Effector CD4-positive, alpha-beta T cell (primary cell): ENCODE results near the gene ZNF836.
"Not testable (repeated sequence)": the region's sequence is repeated elsewhere in the genome, so short reads cannot be mapped to it uniquely, and the experiment has no call there.

Experiments
- DNase-seq: peaks from one replicate; pipeline ENCODE4 v3.0.0-alpha.2; 2020
- total RNA-seq: gene quantifications from one replicate; lab custom pipeline; 2026; lab: John Stamatoyannopoulos, UW

Gene ZNF836
- 11.6 reads per million, percentile 35 among the genes with 10 or more reads in this experiment for total RNA-seq

GRCh38 chr19:52171321-52172169 is at the start of gene ZNF836:
Gene ZNF836, minus strand, starts transcription at chr19:52171621. Its CDS starts 3,549 bp downstream, at chr19:52168072.
- DNase-seq = peak; percentile 87

DNA sequence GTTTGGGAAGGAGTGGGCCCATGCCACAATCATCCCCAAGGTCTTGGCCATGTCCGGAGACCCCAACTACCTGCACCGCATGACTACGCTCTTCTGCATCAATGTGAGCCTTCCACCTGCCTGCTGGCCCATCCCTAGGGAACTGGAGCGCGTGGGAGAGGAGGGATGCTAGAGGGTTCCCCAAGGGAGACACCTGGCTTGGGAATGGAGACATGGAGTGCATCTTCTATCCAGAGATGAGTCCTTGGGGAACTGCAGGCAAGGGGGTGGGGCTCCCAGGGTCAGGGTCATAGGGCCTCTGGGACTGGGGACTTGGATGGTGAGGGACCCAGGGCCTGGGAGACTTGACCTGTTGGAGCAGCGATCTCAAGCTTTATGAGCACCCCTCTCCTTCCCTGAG is 49.6 kb upstream of the ZNF836 start:
- no peak for DNase-seq

GRCh38 chr19:52219611-52220010 is 48.2 kb upstream of the ZNF836 start:
- DNase-seq = no peak

- no peak for DNase-seq
Observed at GRCh38 chr19:52217576-52217975, 46.2 kb upstream of the ZNF836 start.

DNA sequence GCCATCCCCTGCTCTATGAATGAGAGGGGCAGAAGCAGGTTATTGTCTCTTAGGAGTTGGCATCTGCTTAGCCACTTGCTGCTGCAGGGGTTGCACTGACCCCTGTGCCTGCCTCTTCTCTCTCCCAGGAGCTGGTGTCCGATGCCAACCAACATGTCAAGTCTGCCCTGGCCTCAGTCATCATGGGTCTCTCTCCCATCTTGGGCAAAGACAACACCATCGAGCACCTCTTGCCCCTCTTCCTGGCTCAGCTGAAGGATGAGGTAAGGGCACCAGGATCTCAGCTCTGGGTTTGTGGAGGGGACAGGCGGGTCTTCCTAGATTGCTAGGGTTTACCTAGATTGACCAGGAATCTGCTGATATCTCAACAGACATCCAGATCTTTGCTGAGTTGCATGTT is 45.0 kb upstream of the ZNF836 start:
- DNase-seq = no peak

GRCh38 chr19:52214241-52214640 is 42.8 kb upstream of the ZNF836 start:
- no peak for DNase-seq

- DNase-seq = no peak
Observed at GRCh38 chr19:52212572-52213255, 41.3 kb upstream of the ZNF836 start.

GRCh38 chr19:52211926-52212571 is 40.6 kb upstream of the ZNF836 start:
- DNase-seq = no peak

DNA sequence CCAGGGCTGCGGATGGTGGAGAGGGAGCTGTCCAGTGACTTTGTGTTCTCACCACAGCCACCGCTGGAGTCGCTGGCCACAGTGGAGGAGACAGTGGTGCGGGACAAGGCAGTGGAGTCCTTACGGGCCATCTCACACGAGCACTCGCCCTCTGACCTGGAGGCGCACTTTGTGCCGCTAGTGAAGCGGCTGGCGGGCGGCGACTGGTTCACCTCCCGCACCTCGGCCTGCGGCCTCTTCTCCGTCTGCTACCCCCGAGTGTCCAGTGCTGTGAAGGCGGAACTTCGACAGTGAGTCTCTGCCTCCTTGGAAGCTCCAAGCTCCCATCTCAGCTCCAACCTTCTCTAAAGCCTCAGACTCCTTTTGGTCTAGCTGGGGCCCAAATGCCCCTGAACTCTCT is 39.8 kb upstream of the ZNF836 start:
- DNase-seq = no peak

DNA sequence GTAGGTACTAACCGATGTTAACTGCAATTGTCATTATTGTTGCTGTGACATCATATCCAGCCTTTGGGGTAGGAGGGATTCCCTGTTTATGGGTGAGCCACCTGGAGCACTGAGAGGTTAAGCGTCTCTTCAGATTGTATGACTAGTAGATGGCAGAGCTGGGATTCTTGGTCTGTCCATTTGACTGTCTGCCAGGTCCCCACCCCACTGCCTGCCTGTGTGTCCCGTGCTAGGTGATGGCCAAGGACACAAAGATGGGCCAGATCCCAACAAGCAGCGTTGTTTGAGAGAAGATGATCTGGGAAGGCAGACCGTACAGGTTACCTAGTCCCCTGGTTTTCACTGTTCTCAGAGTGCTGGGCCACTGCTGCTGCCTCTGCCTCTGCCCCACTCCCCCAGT is 35.1 kb upstream of the ZNF836 start:
- DNase-seq = no peak

- not testable (repeated sequence) for DNase-seq
Observed at GRCh38 chr19:52200755-52201391, 29.5 kb upstream of the ZNF836 start.

DNA sequence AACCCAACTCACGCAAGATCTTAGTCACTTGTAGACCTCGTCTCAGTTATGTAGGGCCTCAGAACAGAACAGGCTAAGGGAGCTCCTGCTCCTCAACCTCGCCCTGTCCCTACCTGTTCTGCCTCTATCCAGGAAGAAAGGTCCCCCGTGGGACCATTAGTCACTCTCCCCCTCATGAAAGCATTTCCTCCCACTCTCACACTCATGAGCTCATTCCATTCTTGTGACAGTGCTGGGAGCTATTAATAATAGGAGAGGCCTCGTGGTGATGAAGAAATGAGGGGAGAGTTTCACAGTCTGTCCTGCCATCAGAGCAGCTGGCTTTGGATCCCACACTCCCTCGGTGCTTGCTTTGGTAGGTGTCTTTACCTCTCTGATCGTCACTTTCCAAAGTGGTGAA is 28.6 kb upstream of the ZNF836 start:
- DNase-seq = no peak

GRCh38 chr19:52198678-52199077 is 27.3 kb upstream of the ZNF836 start:
- no peak for DNase-seq

GRCh38 chr19:52197964-52198363 is 26.5 kb upstream of the ZNF836 start:
- DNase-seq = no peak

DNA sequence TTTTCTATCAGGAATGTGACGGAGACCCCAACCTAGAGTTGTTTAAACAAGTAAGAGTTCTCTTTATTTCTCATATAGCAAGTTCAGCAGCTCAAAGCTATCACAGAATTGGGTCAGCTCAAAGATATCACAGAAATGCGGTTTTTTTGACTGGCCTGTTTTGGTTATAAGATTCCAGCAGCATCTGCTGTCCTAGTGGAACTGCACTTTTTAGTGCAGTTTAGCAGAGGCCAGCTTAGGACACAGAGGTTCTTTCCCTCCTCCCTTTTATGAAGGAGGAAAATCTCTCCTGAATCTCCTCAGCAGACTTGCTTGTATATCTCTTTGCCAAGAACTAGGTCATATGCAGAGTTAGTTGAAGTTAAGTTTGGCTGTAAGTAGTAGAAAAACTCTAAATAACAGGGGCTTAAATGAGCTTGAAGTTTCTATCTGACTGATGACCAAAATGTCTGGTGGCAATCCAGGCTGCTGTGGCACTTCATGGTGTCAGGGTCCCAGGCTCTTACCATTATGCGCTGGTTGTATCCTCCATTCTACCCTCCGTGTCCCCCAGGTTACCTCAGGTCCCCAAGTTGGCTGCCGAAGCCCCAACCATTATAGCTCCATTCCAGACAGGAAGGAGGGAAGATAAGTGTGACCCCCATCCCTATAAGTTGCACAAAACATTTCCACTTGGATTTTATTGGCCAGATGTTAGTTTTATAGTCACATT is 25.0 kb upstream of the ZNF836 start:
- DNase-seq = no peak

DNA sequence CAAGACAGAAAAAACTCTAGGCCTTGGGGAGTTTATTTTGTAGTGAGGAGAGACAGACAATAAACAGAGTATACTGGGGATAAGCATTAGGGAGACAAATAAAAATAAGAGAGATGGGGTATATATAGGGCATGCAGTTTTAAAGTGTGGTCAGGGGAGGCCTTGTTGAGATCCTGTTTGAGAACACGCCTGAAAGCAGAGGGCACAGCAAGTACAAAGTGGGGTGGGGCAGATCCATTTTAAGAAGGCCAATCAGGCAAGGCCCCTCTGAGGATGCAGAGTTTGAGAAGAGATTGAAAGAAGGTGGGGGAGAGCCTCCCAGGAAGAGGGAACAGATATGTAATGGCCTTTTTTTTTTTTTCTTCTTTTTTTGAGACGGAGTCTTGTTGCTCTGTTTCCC is 20.5 kb upstream of the ZNF836 start:
- no peak for DNase-seq

- no peak for DNase-seq
Observed at GRCh38 chr19:52191389-52191788, 20.0 kb upstream of the ZNF836 start.

GRCh38 chr19:52190487-52191293 is 19.3 kb upstream of the ZNF836 start:
- no peak for DNase-seq

GRCh38 chr19:52189735-52190486 is 18.5 kb upstream of the ZNF836 start, which contains the start of gene PPP2R1A:
Gene PPP2R1A, plus strand, starts transcription at chr19:52190052. Its CDS starts 45 bp downstream, at chr19:52190097.
- peak; percentile 97 for DNase-seq
